Nephron progenitor cell (in vitro differentiated cells): ENCODE results near the gene TMEM203.

Source experiments
- DNase-seq: peaks from one replicate; pipeline ENCODE4 v3.0.0; 2021
- H3K27ac Mint-ChIP-seq: 2 replicates; pipeline ENCODE4 v1.8.0; 2021; ENCODE audit warnings: mild to moderate bottlenecking, moderate library complexity, mixed read lengths
- H3K27me3 Mint-ChIP-seq: 2 replicates; pipeline ENCODE4 v1.8.0; 2021; ENCODE audit warnings: mild to moderate bottlenecking, low read depth, mixed read lengths; ENCODE audit not compliant: poor library complexity
- H3K36me3 Mint-ChIP-seq: 2 replicates; pipeline ENCODE4 v1.8.0; 2021; ENCODE audit warnings: low read depth, mixed read lengths
- H3K4me1 Mint-ChIP-seq: 2 replicates; pipeline ENCODE4 v1.8.0; 2021; ENCODE audit warnings: mixed read lengths
- H3K4me3 Mint-ChIP-seq: 2 replicates; pipeline ENCODE4 v1.8.0; 2021; ENCODE audit warnings: mild to moderate bottlenecking, moderate library complexity, mixed read lengths
- H3K9me3 Mint-ChIP-seq: 2 replicates; pipeline ENCODE4 v1.8.0; 2021; ENCODE audit warnings: mild to moderate bottlenecking, moderate library complexity, mixed read lengths
- CTCF ChIP-seq: fragments of 200-600 bp; sonication (generic); IDR thresholded peaks from 2 replicates; pipeline ENCODE4 v1.5.0; 2021; ENCODE audit warnings: antibody characterized with exemption

Gene TMEM203

GRCh38 chr9:137229903-137230704 lies 24.7 kb upstream of the TMEM203 start:
- no peak for TF ChIP-seq CTCF
- H3K4me1 Mint-ChIP-seq: peaks cover 20% of the 10 kb centered on the region
- no peaks in the 10 kb centered on the region for H3K36me3 Mint-ChIP-seq
- no peak overlapping the region for H3K27ac Mint-ChIP-seq
- H3K27me3 Mint-ChIP-seq: no peaks in the 10 kb centered on the region
- no peaks in the 10 kb centered on the region for H3K9me3 Mint-ChIP-seq
- H3K4me3 Mint-ChIP-seq: no peak overlapping the region
- DNase-seq: no peak

- DNase-seq: no peak
- no peaks in the 10 kb centered on the region for H3K36me3 Mint-ChIP-seq
- H3K27me3 Mint-ChIP-seq: no peaks in the 10 kb centered on the region
- no peak overlapping the region for H3K27ac Mint-ChIP-seq
- no peaks in the 10 kb centered on the region for H3K9me3 Mint-ChIP-seq
- H3K4me3 Mint-ChIP-seq: no peak overlapping the region
- TF ChIP-seq CTCF: no peak
- peaks cover 14% of the 10 kb centered on the region for H3K4me1 Mint-ChIP-seq
Measured at GRCh38 chr9:137228968-137229896, 23.8 kb upstream of the TMEM203 start.

- no peak overlapping the region for H3K4me3 Mint-ChIP-seq
- DNase-seq: no peak
- peaks cover 14% of the 10 kb centered on the region for H3K4me1 Mint-ChIP-seq
- no peak overlapping the region for H3K27ac Mint-ChIP-seq
- H3K9me3 Mint-ChIP-seq: no peaks in the 10 kb centered on the region
- no peak for TF ChIP-seq CTCF
- H3K36me3 Mint-ChIP-seq: no peaks in the 10 kb centered on the region
- no peaks in the 10 kb centered on the region for H3K27me3 Mint-ChIP-seq
Measured at GRCh38 chr9:137228506-137228967, 23.1 kb upstream of the TMEM203 start.

- DNase-seq: no peak
- no peaks in the 10 kb centered on the region for H3K36me3 Mint-ChIP-seq
- peaks cover 14% of the 10 kb centered on the region for H3K4me1 Mint-ChIP-seq
- no peaks in the 10 kb centered on the region for H3K9me3 Mint-ChIP-seq
- peak overlapping the region; percentile 46 for H3K4me3 Mint-ChIP-seq
- peaks cover under 1% of the 10 kb centered on the region for H3K27me3 Mint-ChIP-seq
- no peak for TF ChIP-seq CTCF
- H3K27ac Mint-ChIP-seq: no peak overlapping the region
Measured at GRCh38 chr9:137227853-137228505, 22.5 kb upstream of the TMEM203 start.

GRCh38 chr9:137227054-137227852 lies 21.8 kb upstream of the TMEM203 start, which contains the start of gene RNF224:
RNF224 (plus strand) TSS chr9:137227502; CDS start chr9:137228336, 834 bp downstream.
- Mint-ChIP-seq H3K9me3 (no peaks in the 10 kb centered on the region), H3K27me3 (peaks cover 4% of the 10 kb centered on the region), H3K4me1 (peaks cover 14% of the 10 kb centered on the region), H3K4me3 (peak within 1 kb of the TSS; percentile 46), H3K27ac (no peak within 1 kb of the TSS), H3K36me3 (no peaks in the 10 kb centered on the region)
- peak; percentile 89 for DNase-seq
- peak; percentile 83 for TF ChIP-seq CTCF
